Tibial nerve (tissue), 4 donors: ENCODE data around the gene ZNF474.

Source experiments
- CTCF ChIP-seq, 5 experiments: fragments of 200-600 bp in 3 of 5; fragments of 450-650 bp in 2 of 5; sonication (generic) in 3 of 5; IDR thresholded peaks; one replicate each; pipeline ENCODE4 v1.5.1; 2016 to 2019; ENCODE audit warnings: antibody characterized with exemption in 5 of 5, mild to moderate bottlenecking in 3 of 5, moderate library complexity in 2 of 5
- EP300 ChIP-seq, 2 donors: sonication (generic); formaldehyde crosslinking; IDR thresholded peaks; one replicate each; pipeline ENCODE4 v1.6.1; 2017; ENCODE audit warnings: antibody characterized with exemption in 2 of 2, mild to moderate bottlenecking in 1 of 2
- POLR2A ChIP-seq, 2 donors: fragments of 450-650 bp; IDR thresholded peaks; one replicate each; pipeline ENCODE4 v1.6.1; 2017; ENCODE audit warnings: antibody characterized with exemption in 2 of 2, mild to moderate bottlenecking in 2 of 2, moderate library complexity in 2 of 2

- TF ChIP-seq CTCF (IDR thresholded peaks at IDR 0.05) (no peak), POLR2A (IDR thresholded peaks at IDR 0.05) (no peak), EP300 (IDR thresholded peaks at IDR 0.05) (no peak)
Measured at GRCh38 chr5:122149321-122150090, 20.2 kb downstream of the ZNF474 start.
